ENCODE results near the gene TACR1.
"Not testable (repeated sequence)": the region's sequence is repeated elsewhere in the genome, so short reads cannot be mapped to it uniquely, and the experiment has no call there.

The TACR1 gene

DNA sequence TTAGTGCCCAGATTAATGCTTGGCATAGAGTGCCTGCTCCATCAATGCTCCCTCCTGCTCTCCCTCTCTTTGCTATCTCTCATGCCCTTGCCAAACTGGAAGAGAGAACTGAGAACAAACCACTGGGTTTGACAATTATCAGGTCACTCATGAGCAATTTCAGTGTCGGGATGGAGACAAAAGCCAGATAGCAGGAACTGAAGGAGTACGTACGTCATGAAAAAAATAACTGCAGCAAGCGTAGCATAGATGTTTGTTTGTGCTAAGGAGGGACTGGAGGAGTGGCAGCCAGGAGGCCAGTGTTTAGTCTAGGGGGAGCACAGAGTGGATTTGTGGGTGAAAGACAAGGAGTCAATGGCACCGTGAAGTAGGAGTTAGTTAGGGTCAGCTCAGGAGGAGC lies 127.6 kb downstream of the TACR1 start:
- H3K9ac ChIP-seq (ENCODE audit: low read depth, low read length), result no peak overlapping the region
- H3K4me1 ChIP-seq (ENCODE audit: insufficient read depth, low read length), result no peaks in the 10 kb centered on the region
- no peaks in the 10 kb centered on the region for H3K9me3 ChIP-seq (ENCODE audit: control insufficient read depth, insufficient read depth, low read length)
- H3K36me3 ChIP-seq (ENCODE audit: insufficient read depth, low read length), result no peaks in the 10 kb centered on the region

DNA sequence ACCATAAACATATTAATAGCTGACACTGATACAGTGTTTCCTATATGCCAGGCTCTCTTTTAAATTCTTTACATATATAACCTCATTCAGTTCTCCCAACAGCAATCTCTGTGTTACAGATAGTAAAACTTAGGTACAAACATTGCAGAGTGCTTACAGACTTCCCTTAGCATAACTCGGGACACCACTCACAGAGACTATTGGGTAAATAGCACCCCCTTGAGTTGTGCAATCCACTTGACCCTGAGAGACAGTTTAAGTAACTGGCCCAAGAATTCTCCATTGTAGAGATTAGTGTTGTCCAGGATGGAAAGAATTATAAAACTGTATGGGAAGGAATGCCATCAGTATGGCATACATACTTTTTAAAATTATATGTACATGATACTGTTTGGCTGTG lies 130.8 kb downstream of the TACR1 start:
- no peaks in the 10 kb centered on the region for H3K36me3 ChIP-seq (ENCODE audit: insufficient read depth, low read length)
- no peaks in the 10 kb centered on the region for H3K9me3 ChIP-seq (ENCODE audit: control insufficient read depth, insufficient read depth, low read length)
- H3K9ac ChIP-seq (ENCODE audit: low read depth, low read length), result no peak overlapping the region
- H3K4me1 ChIP-seq (ENCODE audit: insufficient read depth, low read length), result no peaks in the 10 kb centered on the region

DNA sequence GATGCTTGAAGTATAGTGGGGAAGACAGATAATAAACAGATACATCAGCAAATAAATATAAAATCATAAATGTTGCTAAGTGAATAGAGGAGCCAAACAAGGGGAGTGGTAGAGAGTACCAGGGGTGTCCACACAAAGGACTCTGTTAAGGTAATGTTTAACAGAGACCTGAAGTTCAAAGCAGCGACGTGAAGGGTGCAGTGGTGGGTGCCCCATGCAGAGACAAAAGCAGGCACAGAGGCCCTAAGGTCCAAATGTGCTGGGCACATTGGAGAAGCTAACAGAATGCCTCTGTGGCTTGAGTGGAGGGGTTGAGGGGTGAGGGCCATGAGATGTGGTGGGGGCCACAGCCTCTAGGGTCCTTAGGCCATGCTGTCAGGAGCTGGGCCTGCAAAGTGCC lies 131.8 kb downstream of the TACR1 start:
- H3K4me1 ChIP-seq (ENCODE audit: insufficient read depth, low read length), result no peaks in the 10 kb centered on the region
- H3K9ac ChIP-seq (ENCODE audit: low read depth, low read length), result no peak overlapping the region
- H3K9me3 ChIP-seq (ENCODE audit: control insufficient read depth, insufficient read depth, low read length), result no peaks in the 10 kb centered on the region
- H3K36me3 ChIP-seq (ENCODE audit: insufficient read depth, low read length), result no peaks in the 10 kb centered on the region

DNA sequence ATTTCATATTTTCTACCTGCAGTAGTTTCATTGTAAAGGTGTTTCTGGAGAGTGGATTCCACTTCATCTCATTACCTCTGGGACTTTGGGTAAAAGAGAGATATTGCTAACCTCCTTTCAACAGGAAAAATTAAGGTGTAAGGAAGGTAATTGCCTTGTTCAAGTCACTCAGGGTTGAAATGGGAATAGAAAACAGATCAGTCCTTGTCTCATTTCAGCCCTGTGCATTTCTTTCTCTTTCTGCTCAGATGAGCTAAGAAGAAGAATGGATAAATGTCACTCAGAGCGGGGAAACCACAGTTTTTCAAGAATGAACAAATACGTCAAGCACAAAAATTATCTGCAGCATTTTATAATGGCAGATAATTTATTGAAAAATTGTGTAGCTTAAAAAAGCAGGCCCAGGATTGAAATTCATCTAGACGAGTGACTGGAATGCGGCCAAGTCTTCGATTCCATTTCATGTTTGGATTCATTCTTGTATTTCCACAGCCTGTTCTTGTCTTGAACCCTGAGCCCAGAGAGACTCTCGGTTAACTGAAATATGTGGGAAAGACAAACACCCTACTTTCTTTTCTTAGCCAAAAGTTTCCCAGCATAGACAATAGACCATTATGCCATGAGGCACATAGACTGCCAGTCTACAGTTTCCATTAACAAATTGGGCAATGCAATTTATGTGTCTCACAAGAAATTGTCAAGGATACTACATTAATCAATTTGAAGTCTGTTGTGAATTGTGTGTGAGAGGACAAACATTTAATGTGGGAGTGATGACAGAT lies 133.0 kb downstream of the TACR1 start:
- Histone ChIP-seq H3K9me3 (ENCODE audit: control insufficient read depth, insufficient read depth, low read length) (no peaks in the 10 kb centered on the region), H3K9ac (ENCODE audit: low read depth, low read length) (no peak overlapping the region), H3K36me3 (ENCODE audit: insufficient read depth, low read length) (no peaks in the 10 kb centered on the region), H3K4me1 (ENCODE audit: insufficient read depth, low read length) (no peaks in the 10 kb centered on the region)

DNA sequence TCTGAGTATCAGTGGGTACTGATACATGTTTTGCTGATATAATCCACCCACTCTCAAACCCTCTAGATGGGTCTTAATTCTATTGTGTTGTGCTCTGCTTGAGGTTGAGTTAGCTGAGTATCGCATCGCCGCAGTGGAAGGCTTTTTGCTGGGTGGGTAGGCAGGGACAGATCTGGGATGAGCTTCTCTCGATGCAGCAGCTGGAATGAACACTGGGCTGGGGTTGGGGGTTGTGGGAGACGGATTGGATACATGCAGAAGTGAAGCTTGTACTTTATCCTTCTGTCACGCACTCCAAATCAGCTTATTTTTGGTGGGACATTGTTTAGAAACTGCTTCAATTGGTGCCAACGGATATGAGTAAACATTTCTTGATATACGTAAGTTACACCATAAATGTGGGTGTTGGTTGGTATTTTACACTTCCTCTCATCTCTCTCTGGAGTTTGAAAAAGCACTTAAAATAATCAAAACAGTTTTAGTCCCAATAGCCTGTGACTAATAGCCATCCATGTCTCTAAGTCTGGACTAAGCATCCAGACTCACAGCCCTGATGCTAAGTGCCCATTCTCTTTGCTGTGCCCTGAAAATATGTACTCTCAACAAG lies 133.8 kb downstream of the TACR1 start:
- no peaks in the 10 kb centered on the region for H3K36me3 ChIP-seq (ENCODE audit: insufficient read depth, low read length)
- no peaks in the 10 kb centered on the region for H3K9me3 ChIP-seq (ENCODE audit: control insufficient read depth, insufficient read depth, low read length)
- H3K4me1 ChIP-seq (ENCODE audit: insufficient read depth, low read length), result no peaks in the 10 kb centered on the region
- H3K9ac ChIP-seq (ENCODE audit: low read depth, low read length), result no peak overlapping the region

DNA sequence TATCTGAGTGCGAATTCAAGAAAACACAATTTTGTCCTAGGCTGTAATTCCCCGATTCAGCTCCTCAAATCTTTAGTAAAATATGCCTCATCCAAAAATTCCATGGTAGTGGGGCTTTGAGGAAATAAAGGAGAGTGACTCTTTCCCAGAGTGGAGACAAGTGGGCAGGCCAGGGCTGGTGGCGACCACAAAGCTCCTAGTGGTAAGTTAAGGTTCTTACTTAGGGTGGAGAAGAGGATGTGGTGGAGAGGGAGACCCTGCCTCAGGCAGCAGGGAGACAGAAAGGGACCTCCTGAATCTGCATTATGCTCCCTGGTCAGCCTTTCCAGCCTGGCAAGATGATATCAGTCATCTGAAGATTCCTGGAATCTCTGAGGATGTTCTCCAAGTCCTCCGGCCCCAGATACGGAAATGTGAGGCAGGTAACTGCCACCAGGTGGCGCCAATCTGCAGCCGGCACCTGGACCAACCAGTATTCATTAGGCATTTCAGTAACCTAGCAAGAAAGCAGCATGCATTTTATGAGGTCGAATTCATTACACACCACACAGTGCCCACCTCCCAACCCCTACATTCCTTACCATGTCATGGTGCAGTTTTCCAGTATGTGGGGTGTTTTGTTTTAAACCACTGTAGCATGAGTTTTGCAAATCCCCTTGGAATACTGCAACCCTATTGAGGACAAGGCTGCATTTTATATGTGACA lies 134.5 kb downstream of the TACR1 start:
- no peak overlapping the region for H3K9ac ChIP-seq (ENCODE audit: low read depth, low read length)
- H3K4me1 ChIP-seq (ENCODE audit: insufficient read depth, low read length), result no peaks in the 10 kb centered on the region
- H3K9me3 ChIP-seq (ENCODE audit: control insufficient read depth, insufficient read depth, low read length), result no peaks in the 10 kb centered on the region
- H3K36me3 ChIP-seq (ENCODE audit: insufficient read depth, low read length), result no peaks in the 10 kb centered on the region

DNA sequence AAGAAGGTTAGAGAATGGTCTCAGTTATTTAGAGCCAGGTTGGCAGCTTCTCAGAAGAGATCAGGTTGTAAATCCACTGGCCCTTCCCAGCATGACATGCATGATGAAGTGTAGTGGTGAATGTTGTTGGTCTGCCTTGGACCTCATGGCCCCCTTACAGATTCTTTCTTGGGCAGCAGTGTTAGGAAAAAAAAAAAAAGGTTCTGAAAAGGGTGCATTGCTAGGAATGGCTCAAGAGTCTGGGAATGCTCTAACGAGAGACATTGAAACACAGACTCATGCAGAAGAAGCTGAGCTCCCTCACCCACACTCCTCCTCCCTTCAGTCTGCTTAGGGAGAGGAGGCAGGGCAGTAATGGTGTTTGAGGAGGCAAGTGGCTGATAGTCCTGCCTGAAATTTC lies 135.4 kb downstream of the TACR1 start:
- Histone ChIP-seq H3K4me1 (ENCODE audit: insufficient read depth, low read length) (0 out of 2 replicates have a peak, but pooled peaks cover 5% of the 10 kb centered on the region), H3K36me3 (ENCODE audit: insufficient read depth, low read length) (no peaks in the 10 kb centered on the region), H3K9me3 (ENCODE audit: control insufficient read depth, insufficient read depth, low read length) (no peaks in the 10 kb centered on the region), H3K9ac (ENCODE audit: low read depth, low read length) (no peak overlapping the region)

DNA sequence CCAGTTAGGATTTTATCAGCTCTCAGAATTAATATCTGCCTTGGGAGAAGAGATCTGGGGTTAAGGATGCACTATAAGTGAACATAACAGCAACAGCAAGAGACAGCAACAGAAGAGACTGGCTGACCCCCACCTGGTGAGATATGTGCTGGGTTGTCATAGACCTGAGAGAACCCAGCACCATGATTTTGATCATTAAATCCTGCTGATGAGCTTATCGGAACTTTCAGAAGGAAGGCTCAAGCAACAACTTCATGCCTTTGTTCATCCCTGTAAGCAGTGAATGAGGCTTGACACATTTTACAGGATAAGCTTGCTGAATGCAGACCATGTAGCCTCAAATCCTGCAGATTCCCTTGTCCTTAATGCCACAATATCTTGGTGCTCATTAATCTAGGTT lies 140.9 kb downstream of the TACR1 start:
- Histone ChIP-seq H3K4me1 (ENCODE audit: insufficient read depth, low read length) (peaks cover 28% of the 10 kb centered on the region), H3K9me3 (ENCODE audit: control insufficient read depth, insufficient read depth, low read length) (no peaks in the 10 kb centered on the region)

DNA sequence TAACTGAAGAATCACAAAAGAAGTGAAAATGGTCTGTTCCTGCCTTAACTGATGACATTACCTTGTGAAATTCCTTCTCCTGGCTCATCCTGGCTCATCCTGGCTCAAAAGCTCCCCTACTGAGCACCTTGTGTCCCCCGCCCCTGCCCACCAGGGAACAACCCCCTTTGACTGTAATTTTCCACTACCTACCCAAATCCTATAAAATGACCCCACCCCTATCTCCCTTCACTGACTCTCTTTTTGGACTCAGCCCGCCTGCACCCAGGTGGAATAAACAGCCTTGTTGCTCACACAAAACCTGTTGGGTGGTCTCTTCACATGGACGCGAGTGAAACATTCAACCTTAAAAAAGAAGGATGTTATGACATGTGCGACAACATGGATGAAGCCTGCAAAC lies 142.2 kb downstream of the TACR1 start:
- not testable (repeated sequence) for H3K36me3 ChIP-seq (ENCODE audit: insufficient read depth, low read length); H3K9me3 ChIP-seq (ENCODE audit: control insufficient read depth, insufficient read depth, low read length); H3K9ac ChIP-seq (ENCODE audit: low read depth, low read length)
- peaks cover 28% of the 10 kb centered on the region for H3K4me1 ChIP-seq (ENCODE audit: insufficient read depth, low read length)

More for the DNA sequence above, 140.9 kb downstream of the TACR1 start:
- Histone ChIP-seq H3K9ac (ENCODE audit: low read depth, low read length) (no peak overlapping the region), H3K36me3 (ENCODE audit: insufficient read depth, low read length) (no peaks in the 10 kb centered on the region)

DNA sequence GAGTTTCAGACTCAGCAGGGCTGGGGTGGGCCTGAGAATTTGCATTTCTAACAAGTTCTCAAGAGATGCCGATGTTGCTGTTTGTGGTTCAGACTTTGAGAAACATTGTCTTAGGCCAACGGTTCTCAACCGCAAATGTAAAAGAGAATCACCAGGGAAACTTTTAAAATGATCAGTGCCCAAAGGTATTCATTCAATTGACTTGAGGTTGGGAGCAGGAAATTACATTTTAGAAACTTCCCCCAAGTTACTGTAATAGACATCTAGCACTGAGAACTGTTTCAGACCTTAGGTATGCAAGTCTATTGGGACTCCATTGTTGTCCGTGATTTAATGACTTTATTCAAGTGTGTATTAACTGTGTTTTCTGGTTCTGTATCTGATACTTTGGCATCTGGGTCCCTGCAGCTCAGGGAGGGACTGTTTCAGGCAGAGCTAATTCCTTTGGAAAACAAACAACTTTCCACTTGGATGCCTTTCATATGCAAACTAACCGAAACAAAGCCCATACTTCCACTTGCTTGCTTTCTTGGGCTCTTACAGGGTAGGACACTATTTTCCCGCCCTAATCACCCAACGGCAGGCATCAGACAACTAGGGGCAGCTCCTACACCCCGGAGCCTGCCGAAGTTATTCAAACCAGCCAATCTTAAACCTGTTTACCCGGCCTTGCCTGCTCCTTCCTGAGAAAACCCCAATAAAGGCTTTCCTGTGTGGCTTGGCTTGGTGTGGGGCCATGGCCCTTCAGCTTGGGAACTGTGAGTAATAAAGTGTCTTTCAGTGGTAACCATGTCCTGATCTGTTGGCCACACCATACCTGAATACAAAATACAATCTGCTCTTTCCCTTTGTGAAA lies 143.3 kb downstream of the TACR1 start:
- peak overlapping the region; percentile 18; the same call in 1 of the 2 replicates for H3K9ac ChIP-seq (ENCODE audit: low read depth, low read length)
- no peaks in the 10 kb centered on the region for H3K9me3 ChIP-seq (ENCODE audit: control insufficient read depth, insufficient read depth, low read length)
- no peaks in the 10 kb centered on the region for H3K36me3 ChIP-seq (ENCODE audit: insufficient read depth, low read length)
- H3K4me1 ChIP-seq (ENCODE audit: insufficient read depth, low read length), result peaks cover 28% of the 10 kb centered on the region

DNA sequence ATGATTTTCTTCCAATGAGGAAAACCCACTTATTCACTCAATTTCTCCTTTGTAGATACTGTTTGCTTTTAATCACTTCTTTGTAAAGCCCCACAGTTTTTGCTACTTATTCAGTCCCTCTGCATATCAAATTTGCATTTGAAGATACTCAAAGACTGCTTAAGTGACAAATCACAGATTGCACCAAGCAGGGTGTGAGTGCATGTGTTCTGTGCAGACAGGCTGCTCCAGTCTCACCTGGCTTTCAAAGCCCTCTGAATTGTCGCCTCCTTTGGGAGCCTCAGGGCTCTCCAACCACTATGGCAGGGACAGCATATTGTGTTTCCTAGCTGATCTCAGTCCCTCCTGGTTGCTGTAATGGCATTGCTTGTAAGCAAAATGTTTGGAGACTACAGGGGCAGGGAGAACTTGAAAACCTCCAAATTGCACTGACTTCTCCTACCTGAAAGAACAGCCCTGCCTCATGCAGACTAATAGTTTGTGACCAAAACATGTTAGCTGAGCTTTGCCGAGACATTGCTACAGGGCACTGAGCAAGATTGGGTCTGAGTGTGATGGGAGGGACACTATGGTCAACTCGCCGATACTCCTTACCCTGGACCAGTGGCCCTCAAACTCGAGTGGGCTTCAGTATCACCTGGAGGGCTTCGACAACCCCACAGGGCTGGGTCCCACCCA lies 144.0 kb downstream of the TACR1 start:
- Histone ChIP-seq H3K9ac (ENCODE audit: low read depth, low read length) (peak overlapping the region; percentile 18; the same call in 1 of the 2 replicates), H3K4me1 (ENCODE audit: insufficient read depth, low read length) (peaks cover 28% of the 10 kb centered on the region), H3K9me3 (ENCODE audit: control insufficient read depth, insufficient read depth, low read length) (no peaks in the 10 kb centered on the region)

DNA sequence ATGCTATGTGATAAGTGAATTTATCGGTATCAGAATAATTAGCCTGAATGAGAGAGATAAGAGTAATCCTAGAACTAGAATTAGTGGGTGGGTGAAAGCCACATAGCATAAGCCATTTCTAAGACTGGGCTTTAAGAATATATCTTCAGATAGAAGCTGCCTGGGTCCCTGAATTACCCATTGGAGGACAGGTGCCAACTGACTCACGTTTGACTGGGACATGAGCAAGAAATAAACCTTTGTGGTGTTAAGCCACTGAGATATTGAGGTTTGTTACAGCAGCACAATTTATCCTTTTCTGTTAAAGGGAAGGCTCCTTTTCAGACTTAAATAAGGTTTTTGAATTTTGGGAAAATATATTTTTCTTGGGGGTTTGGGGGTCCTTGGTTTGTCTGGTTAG lies 145.0 kb downstream of the TACR1 start:
- Histone ChIP-seq H3K9me3 (ENCODE audit: control insufficient read depth, insufficient read depth, low read length) (no peaks in the 10 kb centered on the region), H3K4me1 (ENCODE audit: insufficient read depth, low read length) (peaks cover 24% of the 10 kb centered on the region), H3K9ac (ENCODE audit: low read depth, low read length) (no peak overlapping the region), H3K36me3 (ENCODE audit: insufficient read depth, low read length) (no peaks in the 10 kb centered on the region)

More for the DNA sequence above, 144.0 kb downstream of the TACR1 start:
- no peaks in the 10 kb centered on the region for H3K36me3 ChIP-seq (ENCODE audit: insufficient read depth, low read length)

DNA sequence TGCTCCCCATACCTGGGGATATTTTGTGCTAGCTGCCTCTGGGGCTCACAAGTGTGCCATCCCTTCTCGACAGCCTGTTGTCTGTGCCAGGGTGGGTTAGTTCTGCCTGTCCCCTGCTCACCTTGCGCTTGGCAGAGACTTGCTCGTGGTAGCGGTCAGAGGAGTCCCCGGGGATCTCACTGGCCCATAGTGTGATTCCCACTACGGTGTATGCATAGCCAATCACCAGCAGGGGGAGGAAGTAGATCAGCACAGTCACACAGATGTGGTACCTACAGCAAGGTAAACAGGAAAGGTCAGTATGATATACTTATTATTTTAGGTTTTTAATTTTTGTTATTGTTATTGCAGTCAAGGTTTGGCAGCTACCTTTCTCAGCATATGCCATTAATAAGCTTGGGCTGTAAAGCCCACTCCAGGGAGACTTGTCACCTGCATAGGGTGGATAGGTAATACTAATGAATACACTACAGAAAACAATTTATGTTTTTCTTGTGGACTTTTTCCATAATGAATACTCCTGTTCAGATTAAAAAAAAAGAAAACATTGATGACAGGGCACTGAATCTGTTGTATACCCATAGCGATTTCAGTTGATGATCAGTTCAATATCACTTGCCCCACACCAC lies 145.7 kb downstream of the TACR1 start:
- H3K9ac ChIP-seq (ENCODE audit: low read depth, low read length), result no peak overlapping the region
- no peaks in the 10 kb centered on the region for H3K36me3 ChIP-seq (ENCODE audit: insufficient read depth, low read length)
- no peaks in the 10 kb centered on the region for H3K9me3 ChIP-seq (ENCODE audit: control insufficient read depth, insufficient read depth, low read length)
- H3K4me1 ChIP-seq (ENCODE audit: insufficient read depth, low read length), result peaks cover 23% of the 10 kb centered on the region

All from ES-I3 (cell line).